ENCODE data around the gene TP53I13. TPM values are rescaled to one million over a fixed set of nuclear protein-coding genes. Genes with fewer than 3 reads are reported as not detected.

The TP53I13 gene
- total and polyA plus RNA-seq, 2 of the 13 experiments (the other 11 are each of a cell fraction or from before 2014, with no cell fraction given): 16.9 to 25.7 TPM

DNA sequence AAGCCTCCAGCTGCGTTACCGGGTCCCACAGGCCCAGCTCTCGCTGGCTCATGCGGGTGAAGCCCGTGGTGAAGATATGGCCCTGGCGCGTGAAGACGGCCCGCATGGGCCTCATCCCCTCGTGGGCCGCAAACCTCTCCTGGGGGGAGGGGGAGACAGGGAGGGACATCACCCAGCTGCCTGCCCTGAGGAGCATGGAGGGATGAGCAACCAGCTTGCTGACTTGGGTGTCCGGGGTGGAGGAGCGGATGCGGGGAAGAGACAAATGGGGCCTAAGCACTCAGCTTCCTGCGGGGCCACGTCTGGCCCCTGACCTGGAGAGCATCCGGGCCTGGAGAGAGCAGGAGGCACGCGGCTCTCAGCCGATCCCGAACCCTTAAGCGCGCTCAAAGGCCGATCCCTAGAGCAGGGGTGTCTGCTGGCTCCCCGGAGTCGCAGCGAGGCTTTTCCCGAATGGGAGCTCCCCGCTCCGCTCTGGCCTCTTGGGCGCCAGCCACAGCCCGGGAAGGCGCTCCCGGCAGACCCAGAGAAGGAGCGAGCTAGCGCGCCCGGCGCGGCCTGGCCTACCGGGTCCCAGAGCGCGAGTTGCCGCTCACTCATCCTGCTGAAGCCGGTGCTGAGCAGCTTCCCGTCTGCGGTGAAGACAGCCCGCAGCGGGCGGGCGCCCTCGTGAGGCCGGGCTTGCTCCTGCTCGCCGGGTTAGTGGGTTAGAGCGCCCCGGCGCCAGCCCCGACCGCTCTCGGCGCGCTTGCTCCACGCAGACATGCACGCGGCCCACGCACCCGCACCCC is 49.2 kb downstream of the TP53I13 start (continued):
- TF ChIP-seq, protein P1, sequence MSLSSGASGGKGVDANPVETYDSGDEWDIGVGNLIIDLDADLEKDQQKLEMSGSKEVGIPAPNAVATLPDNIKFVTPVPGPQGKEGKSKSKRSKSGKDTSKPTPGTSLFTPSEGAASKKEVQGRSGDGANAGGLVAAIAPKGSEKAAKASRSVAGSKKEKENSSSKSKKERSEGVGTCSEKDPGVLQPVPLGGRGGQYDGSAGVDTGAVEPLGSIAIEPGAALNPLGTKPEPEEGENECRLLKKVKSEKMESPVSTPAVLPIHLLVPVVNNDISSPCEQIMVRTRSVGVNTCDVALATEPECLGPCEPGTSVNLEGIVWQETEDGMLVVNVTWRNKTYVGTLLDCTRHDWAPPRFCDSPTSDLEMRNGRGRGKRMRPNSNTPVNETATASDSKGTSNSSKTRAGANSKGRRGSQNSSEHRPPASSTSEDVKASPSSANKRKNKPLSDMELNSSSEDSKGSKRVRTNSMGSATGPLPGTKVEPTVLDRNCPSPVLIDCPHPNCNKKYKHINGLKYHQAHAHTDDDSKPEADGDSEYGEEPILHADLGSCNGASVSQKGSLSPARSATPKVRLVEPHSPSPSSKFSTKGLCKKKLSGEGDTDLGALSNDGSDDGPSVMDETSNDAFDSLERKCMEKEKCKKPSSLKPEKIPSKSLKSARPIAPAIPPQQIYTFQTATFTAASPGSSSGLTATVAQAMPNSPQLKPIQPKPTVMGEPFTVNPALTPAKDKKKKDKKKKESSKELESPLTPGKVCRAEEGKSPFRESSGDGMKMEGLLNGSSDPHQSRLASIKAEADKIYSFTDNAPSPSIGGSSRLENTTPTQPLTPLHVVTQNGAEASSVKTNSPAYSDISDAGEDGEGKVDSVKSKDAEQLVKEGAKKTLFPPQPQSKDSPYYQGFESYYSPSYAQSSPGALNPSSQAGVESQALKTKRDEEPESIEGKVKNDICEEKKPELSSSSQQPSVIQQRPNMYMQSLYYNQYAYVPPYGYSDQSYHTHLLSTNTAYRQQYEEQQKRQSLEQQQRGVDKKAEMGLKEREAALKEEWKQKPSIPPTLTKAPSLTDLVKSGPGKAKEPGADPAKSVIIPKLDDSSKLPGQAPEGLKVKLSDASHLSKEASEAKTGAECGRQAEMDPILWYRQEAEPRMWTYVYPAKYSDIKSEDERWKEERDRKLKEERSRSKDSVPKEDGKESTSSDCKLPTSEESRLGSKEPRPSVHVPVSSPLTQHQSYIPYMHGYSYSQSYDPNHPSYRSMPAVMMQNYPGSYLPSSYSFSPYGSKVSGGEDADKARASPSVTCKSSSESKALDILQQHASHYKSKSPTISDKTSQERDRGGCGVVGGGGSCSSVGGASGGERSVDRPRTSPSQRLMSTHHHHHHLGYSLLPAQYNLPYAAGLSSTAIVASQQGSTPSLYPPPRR (CRISPR knock-in tag; IDR thresholded peaks at IDR 0.05; ENCODE audit: borderline replicate concordance): no peak
- TF ChIP-seq ZNF564 (CRISPR knock-in tag; IDR thresholded peaks at IDR 0.05): peak; percentile 71; the same call in 1 of the 2 replicates
- TF ChIP-seq ZNF761 (CRISPR knock-in tag; conservative IDR thresholded peaks at IDR 0.05): no peak
- TF ChIP-seq RARA (CRISPR knock-in tag; IDR thresholded peaks at IDR 0.05): no peak
- TF ChIP-seq RAD51 (IDR thresholded peaks at IDR 0.05; ENCODE audit: borderline replicate concordance): no peak
- TF ChIP-seq, protein P2, sequence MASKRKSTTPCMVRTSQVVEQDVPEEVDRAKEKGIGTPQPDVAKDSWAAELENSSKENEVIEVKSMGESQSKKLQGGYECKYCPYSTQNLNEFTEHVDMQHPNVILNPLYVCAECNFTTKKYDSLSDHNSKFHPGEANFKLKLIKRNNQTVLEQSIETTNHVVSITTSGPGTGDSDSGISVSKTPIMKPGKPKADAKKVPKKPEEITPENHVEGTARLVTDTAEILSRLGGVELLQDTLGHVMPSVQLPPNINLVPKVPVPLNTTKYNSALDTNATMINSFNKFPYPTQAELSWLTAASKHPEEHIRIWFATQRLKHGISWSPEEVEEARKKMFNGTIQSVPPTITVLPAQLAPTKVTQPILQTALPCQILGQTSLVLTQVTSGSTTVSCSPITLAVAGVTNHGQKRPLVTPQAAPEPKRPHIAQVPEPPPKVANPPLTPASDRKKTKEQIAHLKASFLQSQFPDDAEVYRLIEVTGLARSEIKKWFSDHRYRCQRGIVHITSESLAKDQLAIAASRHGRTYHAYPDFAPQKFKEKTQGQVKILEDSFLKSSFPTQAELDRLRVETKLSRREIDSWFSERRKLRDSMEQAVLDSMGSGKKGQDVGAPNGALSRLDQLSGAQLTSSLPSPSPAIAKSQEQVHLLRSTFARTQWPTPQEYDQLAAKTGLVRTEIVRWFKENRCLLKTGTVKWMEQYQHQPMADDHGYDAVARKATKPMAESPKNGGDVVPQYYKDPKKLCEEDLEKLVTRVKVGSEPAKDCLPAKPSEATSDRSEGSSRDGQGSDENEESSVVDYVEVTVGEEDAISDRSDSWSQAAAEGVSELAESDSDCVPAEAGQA (IDR thresholded peaks at IDR 0.05; ENCODE audit: low read depth): no peak
- TF ChIP-seq, protein P2 (CRISPR knock-in tag; IDR thresholded peaks at IDR 0.05; ENCODE audit: borderline replicate concordance): 0 out of 2 replicates have a peak, but pooled peaks have one; percentile 73
- no peak for TF ChIP-seq LCORL (IDR thresholded peaks at IDR 0.05)
- no peak; the same call in none of the 2 replicates for TF ChIP-seq LCORL (CRISPR knock-in tag; IDR thresholded peaks at IDR 0.05)
- no peak for TF ChIP-seq ZNF790 (CRISPR knock-in tag; IDR thresholded peaks at IDR 0.05; ENCODE audit: borderline replicate concordance)
- TF ChIP-seq, protein P3, sequence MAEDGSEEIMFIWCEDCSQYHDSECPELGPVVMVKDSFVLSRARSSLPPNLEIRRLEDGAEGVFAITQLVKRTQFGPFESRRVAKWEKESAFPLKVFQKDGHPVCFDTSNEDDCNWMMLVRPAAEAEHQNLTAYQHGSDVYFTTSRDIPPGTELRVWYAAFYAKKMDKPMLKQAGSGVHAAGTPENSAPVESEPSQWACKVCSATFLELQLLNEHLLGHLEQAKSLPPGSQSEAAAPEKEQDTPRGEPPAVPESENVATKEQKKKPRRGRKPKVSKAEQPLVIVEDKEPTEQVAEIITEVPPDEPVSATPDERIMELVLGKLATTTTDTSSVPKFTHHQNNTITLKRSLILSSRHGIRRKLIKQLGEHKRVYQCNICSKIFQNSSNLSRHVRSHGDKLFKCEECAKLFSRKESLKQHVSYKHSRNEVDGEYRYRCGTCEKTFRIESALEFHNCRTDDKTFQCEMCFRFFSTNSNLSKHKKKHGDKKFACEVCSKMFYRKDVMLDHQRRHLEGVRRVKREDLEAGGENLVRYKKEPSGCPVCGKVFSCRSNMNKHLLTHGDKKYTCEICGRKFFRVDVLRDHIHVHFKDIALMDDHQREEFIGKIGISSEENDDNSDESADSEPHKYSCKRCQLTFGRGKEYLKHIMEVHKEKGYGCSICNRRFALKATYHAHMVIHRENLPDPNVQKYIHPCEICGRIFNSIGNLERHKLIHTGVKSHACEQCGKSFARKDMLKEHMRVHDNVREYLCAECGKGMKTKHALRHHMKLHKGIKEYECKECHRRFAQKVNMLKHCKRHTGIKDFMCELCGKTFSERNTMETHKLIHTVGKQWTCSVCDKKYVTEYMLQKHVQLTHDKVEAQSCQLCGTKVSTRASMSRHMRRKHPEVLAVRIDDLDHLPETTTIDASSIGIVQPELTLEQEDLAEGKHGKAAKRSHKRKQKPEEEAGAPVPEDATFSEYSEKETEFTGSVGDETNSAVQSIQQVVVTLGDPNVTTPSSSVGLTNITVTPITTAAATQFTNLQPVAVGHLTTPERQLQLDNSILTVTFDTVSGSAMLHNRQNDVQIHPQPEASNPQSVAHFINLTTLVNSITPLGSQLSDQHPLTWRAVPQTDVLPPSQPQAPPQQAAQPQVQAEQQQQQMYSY (CRISPR knock-in tag; IDR thresholded peaks at IDR 0.05): no peak
- no peak for TF ChIP-seq GATAD2A (CRISPR knock-in tag; IDR thresholded peaks at IDR 0.05)
- TF ChIP-seq ZNF749 (CRISPR knock-in tag; IDR thresholded peaks at IDR 0.05; ENCODE audit: borderline replicate concordance): no peak
- TF ChIP-seq NFKB2 (CRISPR knock-in tag; IDR thresholded peaks at IDR 0.05; ENCODE audit: borderline replicate concordance): no peak; the same call in 1 of the 2 replicates
- TF ChIP-seq MBD4 (IDR thresholded peaks at IDR 0.05; ENCODE audit: borderline replicate concordance, low read length): no peak

All from HepG2 (cell line).